DND-41 (cell line): Measurements from ENCODE around the gene MED12.

ENCODE experiments used
- EZH2 ChIP-seq: IDR thresholded peaks from 3 replicates; pipeline ENCODE4 v1.6.1; 2012; ENCODE audit warnings: borderline replicate concordance, low read depth, mild to moderate bottlenecking, moderate library complexity, low read length, inconsistent platforms; ENCODE audit not compliant: severe bottlenecking
- TF ChIP-seq, protein P1 (sequence below): IDR thresholded peaks from 2 replicates; pipeline ENCODE4 v1.5.1; 2012; ENCODE audit warnings: borderline replicate concordance, low read length, moderate library complexity, mild to moderate bottlenecking; ENCODE audit not compliant: poor library complexity, severe bottlenecking; ENCODE audit errors: extremely low read depth

DNA sequence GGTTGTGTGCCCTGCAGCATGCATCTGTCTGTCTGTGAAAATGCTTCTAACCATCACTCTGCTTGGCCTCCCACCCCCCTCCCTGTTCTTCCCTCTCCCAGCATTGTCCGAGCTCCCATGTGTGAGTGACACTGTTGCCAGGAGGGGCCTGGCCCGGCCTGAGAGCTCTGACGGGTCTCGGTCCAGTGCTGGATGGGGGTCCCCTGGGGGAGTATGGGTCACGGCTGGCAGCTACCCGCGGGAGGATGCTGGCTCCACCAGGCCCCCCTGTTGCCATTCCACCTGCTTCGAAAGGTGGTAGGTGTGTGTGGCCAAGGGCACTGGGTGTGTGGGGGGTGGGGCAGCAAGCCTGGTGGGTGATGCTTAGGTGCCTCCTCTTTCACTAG lies 29.9 kb downstream of the MED12 start:
- TF ChIP-seq, protein P1, sequence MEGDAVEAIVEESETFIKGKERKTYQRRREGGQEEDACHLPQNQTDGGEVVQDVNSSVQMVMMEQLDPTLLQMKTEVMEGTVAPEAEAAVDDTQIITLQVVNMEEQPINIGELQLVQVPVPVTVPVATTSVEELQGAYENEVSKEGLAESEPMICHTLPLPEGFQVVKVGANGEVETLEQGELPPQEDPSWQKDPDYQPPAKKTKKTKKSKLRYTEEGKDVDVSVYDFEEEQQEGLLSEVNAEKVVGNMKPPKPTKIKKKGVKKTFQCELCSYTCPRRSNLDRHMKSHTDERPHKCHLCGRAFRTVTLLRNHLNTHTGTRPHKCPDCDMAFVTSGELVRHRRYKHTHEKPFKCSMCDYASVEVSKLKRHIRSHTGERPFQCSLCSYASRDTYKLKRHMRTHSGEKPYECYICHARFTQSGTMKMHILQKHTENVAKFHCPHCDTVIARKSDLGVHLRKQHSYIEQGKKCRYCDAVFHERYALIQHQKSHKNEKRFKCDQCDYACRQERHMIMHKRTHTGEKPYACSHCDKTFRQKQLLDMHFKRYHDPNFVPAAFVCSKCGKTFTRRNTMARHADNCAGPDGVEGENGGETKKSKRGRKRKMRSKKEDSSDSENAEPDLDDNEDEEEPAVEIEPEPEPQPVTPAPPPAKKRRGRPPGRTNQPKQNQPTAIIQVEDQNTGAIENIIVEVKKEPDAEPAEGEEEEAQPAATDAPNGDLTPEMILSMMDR: no peak
- no peak for TF ChIP-seq EZH2
